ENCODE measurements around the gene GRK3.
"Not testable (repeated sequence)": the region's sequence is repeated elsewhere in the genome, so short reads cannot be mapped to it uniquely, and the experiment has no call there.

- not testable (repeated sequence) for TF ChIP-seq POLR2A, CTCF (IDR thresholded peaks at IDR 0.05)
Measured at GRCh38 chr22:25613558-25613957, 49.1 kb downstream of the GRK3 start.
